NB4 (cell line): ENCODE results near the gene IL17RE.

Experiments
- CTCF ChIP-seq: IDR thresholded peaks from one replicate; pipeline ENCODE4 v1.5.1; 2012; ENCODE audit warnings: low read depth, low read length
- MAX ChIP-seq: IDR thresholded peaks from 2 replicates; pipeline ENCODE4 v1.6.1; 2011; ENCODE audit warnings: low read depth, low read length
- POLR2A ChIP-seq: IDR thresholded peaks from 2 replicates; pipeline ENCODE4 v1.6.1; 2011; ENCODE audit warnings: mild to moderate bottlenecking; ENCODE audit not compliant: insufficient read length; ENCODE audit errors: extremely low read depth

DNA sequence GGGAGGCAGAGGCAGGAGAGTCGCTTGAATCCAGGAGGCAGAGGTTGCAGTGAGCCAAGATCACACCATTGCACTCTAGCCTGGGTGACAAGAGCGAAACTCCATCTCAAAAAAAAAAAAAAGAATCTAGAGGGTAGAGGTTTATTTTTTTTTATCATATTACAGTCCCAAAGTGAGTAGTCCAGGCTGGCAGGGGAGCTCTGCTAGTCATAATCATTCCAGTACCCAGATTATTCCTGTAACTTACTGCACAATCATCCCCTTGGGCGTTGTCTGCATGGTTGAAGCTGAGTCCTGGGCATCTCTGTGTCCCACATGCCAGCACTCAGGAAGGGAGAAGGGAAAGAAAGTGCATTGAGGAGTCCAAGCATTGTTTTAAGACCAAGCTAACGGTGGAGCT, 39.5 kb downstream of the IL17RE start:
- TF ChIP-seq MAX (no peak), CTCF (no peak), POLR2A (no peak)
